ENCODE results near the gene SPATA13.
"Not testable (repeated sequence)": the region's sequence is repeated elsewhere in the genome, so short reads cannot be mapped to it uniquely, and the experiment has no call there.

Gene SPATA13

DNA sequence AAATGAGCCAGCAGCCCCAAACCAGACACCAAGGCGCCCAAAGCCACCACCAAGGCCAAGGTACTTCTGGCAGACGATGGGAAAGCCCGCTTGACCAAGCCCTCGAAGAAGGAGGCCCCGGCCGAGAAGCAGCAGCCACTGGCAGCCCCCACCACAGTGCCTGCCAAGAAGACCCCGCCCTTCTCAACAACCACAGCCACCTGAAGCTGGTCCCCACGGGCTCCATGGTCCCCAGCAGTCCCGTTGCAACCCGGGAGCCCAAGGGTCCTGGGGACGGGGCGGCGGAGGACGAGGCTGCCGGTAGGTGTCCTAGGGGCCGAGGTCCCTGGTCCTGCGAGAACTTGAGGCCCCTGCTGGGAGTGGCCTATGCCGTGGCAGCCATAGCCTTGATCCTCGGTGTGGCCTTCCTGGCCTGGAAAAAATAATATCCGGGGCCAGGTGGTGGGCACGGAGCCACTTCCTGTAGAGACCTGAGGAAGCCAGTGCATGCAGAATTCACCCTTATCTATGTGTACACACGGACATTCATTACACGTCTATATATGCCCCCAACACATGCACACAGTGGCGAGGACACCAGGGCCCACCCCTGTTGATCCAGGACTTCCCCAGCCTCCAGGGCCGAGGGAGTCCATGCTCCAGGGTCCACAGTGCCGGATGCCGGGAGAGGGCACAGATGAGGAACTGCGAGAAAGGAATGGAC is 162.7 kb downstream of the SPATA13 start:
- Mint-ChIP-seq H3K27ac (no peak overlapping the region), H3K4me3 (no peak overlapping the region)

DNA sequence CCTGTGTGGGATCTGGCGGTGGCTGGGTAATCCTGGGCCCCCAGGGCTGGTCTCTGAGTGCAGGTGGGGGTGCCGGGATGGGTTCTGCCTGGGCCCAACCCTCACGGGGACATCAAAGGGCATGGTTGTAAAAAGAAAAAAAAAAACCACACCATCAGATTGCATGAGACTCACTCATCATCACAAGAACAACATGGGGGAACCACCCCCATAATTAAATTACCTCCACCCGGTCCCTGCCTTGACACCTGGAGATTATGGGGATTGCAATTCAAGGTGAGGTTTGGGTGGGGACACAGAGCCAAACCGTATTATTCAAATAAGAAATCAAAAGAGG is 163.2 kb downstream of the SPATA13 start:
- Mint-ChIP-seq H3K4me3 (no peak overlapping the region), H3K27me3 (ENCODE audit: low read depth) (peaks cover 11% of the 10 kb centered on the region), H3K4me1 (no peaks in the 10 kb centered on the region), H3K36me3 (ENCODE audit: low read depth) (no peaks in the 10 kb centered on the region), H3K27ac (no peak overlapping the region), H3K9me3 (peaks cover 2% of the 10 kb centered on the region)
- TF ChIP-seq, protein P1, sequence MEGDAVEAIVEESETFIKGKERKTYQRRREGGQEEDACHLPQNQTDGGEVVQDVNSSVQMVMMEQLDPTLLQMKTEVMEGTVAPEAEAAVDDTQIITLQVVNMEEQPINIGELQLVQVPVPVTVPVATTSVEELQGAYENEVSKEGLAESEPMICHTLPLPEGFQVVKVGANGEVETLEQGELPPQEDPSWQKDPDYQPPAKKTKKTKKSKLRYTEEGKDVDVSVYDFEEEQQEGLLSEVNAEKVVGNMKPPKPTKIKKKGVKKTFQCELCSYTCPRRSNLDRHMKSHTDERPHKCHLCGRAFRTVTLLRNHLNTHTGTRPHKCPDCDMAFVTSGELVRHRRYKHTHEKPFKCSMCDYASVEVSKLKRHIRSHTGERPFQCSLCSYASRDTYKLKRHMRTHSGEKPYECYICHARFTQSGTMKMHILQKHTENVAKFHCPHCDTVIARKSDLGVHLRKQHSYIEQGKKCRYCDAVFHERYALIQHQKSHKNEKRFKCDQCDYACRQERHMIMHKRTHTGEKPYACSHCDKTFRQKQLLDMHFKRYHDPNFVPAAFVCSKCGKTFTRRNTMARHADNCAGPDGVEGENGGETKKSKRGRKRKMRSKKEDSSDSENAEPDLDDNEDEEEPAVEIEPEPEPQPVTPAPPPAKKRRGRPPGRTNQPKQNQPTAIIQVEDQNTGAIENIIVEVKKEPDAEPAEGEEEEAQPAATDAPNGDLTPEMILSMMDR (IDR thresholded peaks at IDR 0.05; ENCODE audit: unreplicated experiment in 3 of 3), result no peak

More for the DNA sequence above, 162.7 kb downstream of the SPATA13 start:
- Mint-ChIP-seq H3K36me3 (ENCODE audit: low read depth) (no peaks in the 10 kb centered on the region), H3K4me1 (no peaks in the 10 kb centered on the region), H3K9me3 (peaks cover 2% of the 10 kb centered on the region), H3K27me3 (ENCODE audit: low read depth) (peaks cover 11% of the 10 kb centered on the region)
- TF ChIP-seq, protein P1 (IDR thresholded peaks at IDR 0.05; ENCODE audit: unreplicated experiment in 3 of 3), result no peak

DNA sequence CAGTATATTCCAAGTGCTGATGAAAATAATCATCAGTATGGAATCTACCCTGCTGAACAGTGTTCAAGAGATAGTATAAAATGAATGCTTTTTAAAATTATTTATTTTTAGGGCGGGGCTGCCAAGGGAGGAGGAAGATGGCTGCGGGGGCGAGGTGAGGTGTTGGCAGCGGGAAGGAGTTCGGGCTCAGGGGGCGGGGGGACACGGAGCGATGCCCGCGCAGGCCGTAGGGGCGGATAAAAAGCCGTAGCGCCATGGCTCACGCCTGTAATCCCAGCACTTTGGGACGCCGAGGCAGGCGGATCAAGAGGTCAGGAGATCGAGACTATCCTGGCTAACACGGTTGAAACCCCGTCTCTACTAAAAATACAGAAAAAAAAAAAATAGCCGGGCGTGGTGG is 167.1 kb downstream of the SPATA13 start:
- not testable (repeated sequence) for H3K36me3 Mint-ChIP-seq (ENCODE audit: low read depth); H3K4me3 Mint-ChIP-seq; H3K27ac Mint-ChIP-seq; H3K27me3 Mint-ChIP-seq (ENCODE audit: low read depth); H3K9me3 Mint-ChIP-seq; H3K4me1 Mint-ChIP-seq

DNA sequence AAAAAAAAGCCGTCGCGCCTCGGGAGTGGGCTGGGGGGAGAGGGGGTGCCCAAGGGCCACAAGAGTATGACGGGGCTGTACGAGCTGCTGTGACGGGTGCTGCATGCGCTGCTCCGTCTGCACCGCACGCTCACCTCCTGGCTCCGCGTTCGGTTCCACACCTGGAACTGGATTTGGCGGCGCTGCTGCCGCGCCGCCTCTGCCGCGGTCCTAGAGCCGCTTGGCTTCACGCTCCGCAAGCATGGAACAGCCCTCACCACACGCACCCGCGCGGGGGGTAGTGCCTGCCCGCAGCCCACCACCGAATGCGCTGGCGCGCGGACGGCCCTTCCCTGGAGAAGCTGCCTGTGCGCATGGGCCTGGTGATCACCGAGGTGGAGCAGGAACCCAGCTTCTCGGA is 167.6 kb downstream of the SPATA13 start:
- Mint-ChIP-seq H3K27ac (no peak overlapping the region), H3K4me3 (peak overlapping the region in 1 of 3 experiments; percentile 23), H3K4me1 (no peaks in the 10 kb centered on the region), H3K36me3 (ENCODE audit: low read depth) (no peaks in the 10 kb centered on the region), H3K9me3 (peaks cover 2% of the 10 kb centered on the region), H3K27me3 (ENCODE audit: low read depth) (peaks cover 4% of the 10 kb centered on the region)
- TF ChIP-seq, protein P1 (IDR thresholded peaks at IDR 0.05; ENCODE audit: unreplicated experiment in 3 of 3), result no peak

DNA sequence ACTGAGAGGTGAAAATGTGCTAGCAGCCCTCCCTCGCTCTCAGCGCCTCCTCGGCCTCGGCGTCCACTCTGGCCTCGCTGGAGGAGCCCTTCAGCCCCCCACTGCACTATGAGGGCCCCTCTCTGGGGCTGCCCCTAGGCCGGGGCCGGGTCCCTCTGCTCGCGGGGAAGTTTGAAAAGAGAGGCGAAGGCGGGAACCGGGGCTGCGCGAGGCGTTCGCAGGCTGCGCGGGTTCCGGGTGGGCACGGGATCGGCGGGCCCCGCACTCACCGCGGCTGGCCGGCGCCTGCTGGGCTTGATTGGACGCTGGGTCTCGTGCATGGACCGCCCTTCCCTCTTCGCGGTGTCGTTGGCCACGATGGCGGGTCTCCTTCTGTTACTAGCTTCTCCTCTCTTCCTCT is 178.2 kb downstream of the SPATA13 start:
- no peak overlapping the region for H3K27ac Mint-ChIP-seq
- H3K27me3 Mint-ChIP-seq (ENCODE audit: low read depth), result no peaks in the 10 kb centered on the region
- H3K4me1 Mint-ChIP-seq, result no peaks in the 10 kb centered on the region
- TF ChIP-seq, protein P1 (IDR thresholded peaks at IDR 0.05; ENCODE audit: unreplicated experiment in 3 of 3), result no peak
- no peaks in the 10 kb centered on the region for H3K36me3 Mint-ChIP-seq (ENCODE audit: low read depth)
- no peak overlapping the region for H3K4me3 Mint-ChIP-seq
- peaks cover 15% of the 10 kb centered on the region for H3K9me3 Mint-ChIP-seq

DNA sequence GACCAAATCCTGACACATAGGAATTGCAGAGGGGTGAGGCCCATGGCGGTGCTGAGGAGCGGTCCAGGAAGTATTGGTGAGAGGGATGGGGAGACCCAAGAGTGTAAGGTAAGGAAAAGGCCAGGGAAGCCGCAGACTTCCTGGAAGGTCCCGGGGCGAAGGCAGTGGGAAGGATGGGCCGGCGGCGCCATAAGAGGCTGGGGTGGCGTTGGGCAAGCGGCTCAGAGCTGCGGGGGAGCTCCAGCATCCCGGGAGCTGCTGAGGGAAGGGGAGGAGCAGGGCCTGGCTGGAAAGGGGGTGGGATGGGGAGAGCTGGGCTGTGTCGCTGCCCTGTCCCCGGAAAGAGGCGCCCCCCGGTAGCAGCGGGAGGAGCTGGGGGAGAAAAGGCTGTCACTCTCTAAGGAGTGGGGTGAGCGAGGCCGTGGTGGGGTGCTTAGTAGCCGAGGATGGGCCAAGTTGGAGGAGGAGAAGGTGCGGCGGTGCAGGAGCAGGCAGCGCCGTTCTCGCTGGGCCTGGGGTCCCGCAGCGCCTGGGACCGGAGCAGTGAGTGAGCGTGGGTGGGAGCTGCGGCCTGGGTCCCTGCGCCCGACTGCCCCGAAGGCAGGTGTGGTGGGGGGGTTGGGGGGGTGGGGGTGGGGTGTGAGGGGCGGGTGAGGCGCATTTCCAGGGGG is 179.6 kb downstream of the SPATA13 start:
- H3K4me3 Mint-ChIP-seq, result no peak overlapping the region
- H3K36me3 Mint-ChIP-seq (ENCODE audit: low read depth), result no peaks in the 10 kb centered on the region
- no peaks in the 10 kb centered on the region for H3K4me1 Mint-ChIP-seq
- peaks cover 19% of the 10 kb centered on the region for H3K9me3 Mint-ChIP-seq
- TF ChIP-seq, protein P1 (IDR thresholded peaks at IDR 0.05; ENCODE audit: unreplicated experiment in 3 of 3), result no peak
- H3K27me3 Mint-ChIP-seq (ENCODE audit: low read depth), result no peaks in the 10 kb centered on the region
- no peak overlapping the region for H3K27ac Mint-ChIP-seq
